HepG2 (cell line): ENCODE measurements around the gene NTM.

Source experiments
- CTCF ChIP-seq: sonication (generic); formaldehyde crosslinking; IDR thresholded peaks from 2 replicates; pipeline ENCODE4 v1.5.0; 2020; ENCODE audit warnings: mild to moderate bottlenecking, missing genetic modification reagents, moderate library complexity
- FOXK1 ChIP-seq: sonication (generic); formaldehyde crosslinking; IDR thresholded peaks from 2 replicates; pipeline ENCODE4 v1.4.0; 2020; ENCODE audit warnings: low read depth, missing genetic modification reagents, borderline replicate concordance
- HNRNPH1 ChIP-seq: fragments of 200-400 bp; formaldehyde crosslinking; optimal IDR thresholded peaks from 2 replicates; pipeline ENCODE3; 2017; ENCODE audit warnings: mild to moderate bottlenecking, low read depth, low read length
- IKZF1 ChIP-seq: fragments of 450-650 bp; IDR thresholded peaks from 2 replicates; pipeline ENCODE4 v1.7.1; 2016
- NCOR1 ChIP-seq: fragments of 200-600 bp; sonication (generic); IDR thresholded peaks from 2 replicates; pipeline ENCODE4 v1.7.0; 2017; ENCODE audit warnings: antibody characterized with exemption, low read length, borderline replicate concordance
- ZKSCAN1 ChIP-seq: fragments of 150-350 bp; IDR thresholded peaks from 2 replicates; pipeline ENCODE4 v1.6.1; 2014; ENCODE audit warnings: low read length
- ZNF263 ChIP-seq: sonication (generic); formaldehyde crosslinking; IDR thresholded peaks from 2 replicates; pipeline ENCODE4 v1.4.0; 2020; ENCODE audit warnings: missing genetic modification reagents
- ZNF704 ChIP-seq: sonication (generic); formaldehyde crosslinking; IDR thresholded peaks from 2 replicates; pipeline ENCODE4 v1.8.1; 2023; ENCODE audit warnings: mild to moderate bottlenecking, inconsistent platforms, moderate library complexity, missing genetic modification reagents, borderline replicate concordance
- ZNF724P ChIP-seq: sonication (generic); formaldehyde crosslinking; IDR thresholded peaks from 2 replicates; pipeline ENCODE4 v1.8.0; 2022; ENCODE audit warnings: missing genetic modification reagents, borderline replicate concordance
- TF ChIP-seq, protein P1 (sequence below): sonication (generic); formaldehyde crosslinking; IDR thresholded peaks from 2 replicates; pipeline ENCODE4 v1.9.0; 2021; ENCODE audit warnings: missing genetic modification reagents, borderline replicate concordance

- TF ChIP-seq ZNF263 (CRISPR knock-in tag) (no peak), ZNF704 (CRISPR knock-in tag) (no peak), FOXK1 (no peak), ZNF724P (no peak), CTCF (CRISPR knock-in tag) (no peak), HNRNPH1 (no peak), ZKSCAN1 (no peak), NCOR1 (no peak), IKZF1 (no peak)
- TF ChIP-seq, protein P1, sequence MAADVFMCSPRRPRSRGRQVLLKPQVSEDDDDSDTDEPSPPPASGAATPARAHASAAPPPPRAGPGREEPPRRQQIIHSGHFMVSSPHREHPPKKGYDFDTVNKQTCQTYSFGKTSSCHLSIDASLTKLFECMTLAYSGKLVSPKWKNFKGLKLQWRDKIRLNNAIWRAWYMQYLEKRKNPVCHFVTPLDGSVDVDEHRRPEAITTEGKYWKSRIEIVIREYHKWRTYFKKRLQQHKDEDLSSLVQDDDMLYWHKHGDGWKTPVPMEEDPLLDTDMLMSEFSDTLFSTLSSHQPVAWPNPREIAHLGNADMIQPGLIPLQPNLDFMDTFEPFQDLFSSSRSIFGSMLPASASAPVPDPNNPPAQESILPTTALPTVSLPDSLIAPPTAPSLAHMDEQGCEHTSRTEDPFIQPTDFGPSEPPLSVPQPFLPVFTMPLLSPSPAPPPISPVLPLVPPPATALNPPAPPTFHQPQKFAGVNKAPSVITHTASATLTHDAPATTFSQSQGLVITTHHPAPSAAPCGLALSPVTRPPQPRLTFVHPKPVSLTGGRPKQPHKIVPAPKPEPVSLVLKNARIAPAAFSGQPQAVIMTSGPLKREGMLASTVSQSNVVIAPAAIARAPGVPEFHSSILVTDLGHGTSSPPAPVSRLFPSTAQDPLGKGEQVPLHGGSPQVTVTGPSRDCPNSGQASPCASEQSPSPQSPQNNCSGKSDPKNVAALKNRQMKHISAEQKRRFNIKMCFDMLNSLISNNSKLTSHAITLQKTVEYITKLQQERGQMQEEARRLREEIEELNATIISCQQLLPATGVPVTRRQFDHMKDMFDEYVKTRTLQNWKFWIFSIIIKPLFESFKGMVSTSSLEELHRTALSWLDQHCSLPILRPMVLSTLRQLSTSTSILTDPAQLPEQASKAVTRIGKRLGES (CRISPR knock-in tag) = no peak
These were observed 547.4 kb downstream of the NTM start for GRCh38 chr11:131917634-131918384.
